ENCODE data around the gene HYLS1.

Gene HYLS1

GRCh38 chr11:125945011-125945796, 57.7 kb downstream of the HYLS1 start:
- DNase-seq = no peak
- no peak for TF ChIP-seq GATA1 (IDR thresholded peaks at IDR 0.05; ENCODE audit: low read depth, low read length)

- no peak for DNase-seq
- TF ChIP-seq GATA1 (IDR thresholded peaks at IDR 0.05; ENCODE audit: low read depth, low read length) = no peak
- TF ChIP-seq POLR2A (IDR thresholded peaks at IDR 0.05; ENCODE audit: low read length) = no peak
These were observed 58.5 kb downstream of the HYLS1 start, which contains the start of gene VSIG10L2 for GRCh38 chr11:125945797-125946520. Gene VSIG10L2 (plus strand): TSS chr11:125946044. CDS start chr11:125946056, 12 bp downstream.

- no peak for TF ChIP-seq POLR2A (IDR thresholded peaks at IDR 0.05; ENCODE audit: low read length)
- TF ChIP-seq GATA1 (IDR thresholded peaks at IDR 0.05; ENCODE audit: low read depth, low read length) = no peak
These were observed 59.4 kb downstream of the HYLS1 start for GRCh38 chr11:125946712-125947418.

GRCh38 chr11:125947419-125948277, 60.2 kb downstream of the HYLS1 start:
- DNase-seq = no peak
- no peak for TF ChIP-seq POLR2A (IDR thresholded peaks at IDR 0.05; ENCODE audit: low read length)
- TF ChIP-seq GATA1 (IDR thresholded peaks at IDR 0.05; ENCODE audit: low read depth, low read length) = no peak

More at GRCh38 chr11:125946712-125947418, 59.4 kb downstream of the HYLS1 start:
- DNase-seq = no peak

DNA sequence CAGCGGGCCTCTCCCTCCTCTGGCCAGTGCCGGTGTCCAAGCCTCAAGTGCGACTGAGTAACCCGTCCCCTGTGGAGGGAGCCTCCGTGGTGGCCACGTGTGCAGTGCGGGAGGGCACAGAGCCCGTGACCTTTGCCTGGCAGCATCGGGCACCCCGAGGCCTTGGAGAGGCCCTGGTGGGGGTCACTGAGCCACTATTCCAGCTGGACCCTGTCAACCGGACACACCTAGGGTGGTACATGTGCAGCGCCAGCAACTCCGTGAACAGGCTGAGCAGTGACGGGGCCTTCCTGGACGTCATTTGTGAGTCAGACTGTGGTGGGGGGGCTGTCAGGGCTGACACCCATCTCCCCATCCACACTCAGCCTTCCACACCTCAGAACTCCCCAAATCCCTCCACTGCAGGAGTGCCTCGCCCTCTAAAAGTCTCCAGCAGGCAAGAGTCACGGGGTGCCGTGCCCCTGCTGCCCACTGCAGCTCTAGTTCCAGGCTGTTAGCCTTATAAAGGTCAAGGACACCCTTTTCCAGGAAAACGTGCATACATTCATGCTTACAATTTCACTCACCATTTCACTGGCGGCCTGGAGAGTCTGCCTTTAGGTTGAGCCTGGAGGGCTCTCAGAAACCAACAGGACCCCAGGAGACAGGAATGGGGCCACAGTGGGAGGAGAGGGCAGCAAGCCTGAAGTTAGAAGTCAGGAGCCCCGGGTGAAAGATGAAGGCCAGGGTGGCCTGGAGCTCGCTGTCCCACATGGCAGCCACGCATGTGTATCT, 61.0 kb downstream of the HYLS1 start:
- TF ChIP-seq POLR2A (IDR thresholded peaks at IDR 0.05; ENCODE audit: low read length) = no peak
- no peak for TF ChIP-seq GATA1 (IDR thresholded peaks at IDR 0.05; ENCODE audit: low read depth, low read length)
- no peak for DNase-seq

GRCh38 chr11:125949271-125950177, 62.1 kb downstream of the HYLS1 start:
- TF ChIP-seq POLR2A (IDR thresholded peaks at IDR 0.05; ENCODE audit: low read length) (no peak), GATA1 (IDR thresholded peaks at IDR 0.05; ENCODE audit: low read depth, low read length) (no peak)
- no peak for DNase-seq

DNA sequence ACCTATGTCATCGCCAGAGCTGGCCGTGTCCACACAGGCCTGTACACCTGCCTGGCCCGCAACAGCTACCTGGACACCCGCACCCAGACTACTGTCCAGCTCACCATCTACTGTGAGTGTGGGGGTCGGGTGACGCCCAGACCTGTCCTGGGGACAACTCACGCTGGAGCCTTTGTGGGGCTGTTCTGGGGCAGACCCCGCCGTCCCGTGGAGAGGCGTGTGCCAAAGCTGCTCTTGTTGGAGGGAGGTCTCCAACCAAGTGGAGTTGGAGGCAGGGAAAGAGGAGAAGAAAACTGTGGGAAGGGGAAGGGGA, 62.7 kb downstream of the HYLS1 start:
- no peak for TF ChIP-seq POLR2A (IDR thresholded peaks at IDR 0.05; ENCODE audit: low read length)
- no peak for TF ChIP-seq GATA1 (IDR thresholded peaks at IDR 0.05; ENCODE audit: low read depth, low read length)
- DNase-seq = no peak

Measured in erythroblast (primary cell).